Thyroid gland (tissue), 4 donors: Measurements from ENCODE around the gene RIF1.

Experiments used
- CTCF ChIP-seq, 6 experiments: fragments of 200-600 bp in 3 of 6; fragments of 450-650 bp in 3 of 6; sonication (generic) in 3 of 6; IDR thresholded peaks; one replicate each; pipeline ENCODE4 v1.5.1; 2016 to 2019; ENCODE audit warnings: antibody characterized with exemption in 6 of 6, mild to moderate bottlenecking in 2 of 6, inconsistent platforms in 1 of 6, moderate library complexity in 1 of 6
- POLR2A ChIP-seq, 2 donors: fragments of 450-650 bp; IDR thresholded peaks; one replicate each; pipeline ENCODE4 v1.6.1; 2017; ENCODE audit warnings: antibody characterized with exemption in 2 of 2, mild to moderate bottlenecking in 2 of 2, moderate library complexity in 1 of 2

- no peak for TF ChIP-seq CTCF (IDR thresholded peaks at IDR 0.05)
- TF ChIP-seq POLR2A (IDR thresholded peaks at IDR 0.05) = no peak
These were observed 73.8 kb downstream of the RIF1 start for GRCh38 chr2:151483546-151483945.
